Psoas muscle (tissue), 8 donors: ENCODE measurements around the gene CCL13. TPM values are rescaled to one million over a fixed set of nuclear protein-coding genes. Genes with fewer than 3 reads are reported as not detected.

Experiments used
- ATAC-seq, 4 donors: fragments of 200-7000 bp; cut with Tn5 transposase; one replicate each; pipeline ENCODE4 v1.9.1; 2020; ENCODE audit warnings: moderate library complexity in 3 of 4, mild to moderate bottlenecking in 2 of 4
- DNase-seq, 2 donors: peaks; one replicate each; pipeline ENCODE4 v3.0.0-alpha.2; 2020
- H3K27ac ChIP-seq: fragments of 200-600 bp; one replicate; pipeline ENCODE4 v1.8.0; 2022
- H3K27me3 ChIP-seq, 3 donors: fragments of 200-600 bp in 1 of 3; one replicate each; pipeline versions ENCODE4 v1.6.1 to v1.8.0; 2013 to 2022; ENCODE audit warnings: low read length in 2 of 3, mild to moderate bottlenecking in 2 of 3, moderate library complexity in 1 of 3; ENCODE audit not compliant: insufficient read depth in 3 of 3
- H3K36me3 ChIP-seq, 2 donors: fragments of 200-600 bp in 1 of 2; one replicate each; pipeline versions ENCODE4 v1.6.1 to v1.8.0; 2013 to 2022; ENCODE audit warnings: low read depth in 1 of 2, mild to moderate bottlenecking in 1 of 2, moderate library complexity in 1 of 2; ENCODE audit not compliant: insufficient read depth in 1 of 2
- H3K4me1 ChIP-seq: fragments of 200-600 bp; one replicate; pipeline ENCODE4 v1.8.0; 2022
- H3K4me3 ChIP-seq: fragments of 200-600 bp; one replicate; pipeline ENCODE4 v1.8.0; 2022; ENCODE audit warnings: mild to moderate bottlenecking
- H3K9me3 ChIP-seq: fragments of 200-600 bp; one replicate; pipeline ENCODE4 v1.8.0; 2022
- CTCF ChIP-seq: fragments of 200-600 bp; IDR thresholded peaks from one replicate; pipeline ENCODE4 v1.8.0; 2022; ENCODE audit warnings: antibody characterized with exemption
- WGBS, 3 donors: extraction: QIAGEN DNeasy Blood & Tissue Kit; methylation state at CpG; one replicate each; pipeline versions ENCODE4 v1.1.6 to v1.1.7; 2013; 5-methylcytosine and 5-hydroxymethylcytosine counted together
- intact Hi-C, 2 donors: fragments of 100-400 bp; cut with DNase I; formaldehyde crosslinking; loops; one replicate each; pipeline versions ENCODE4 v1.11.0 to v1.14.2; 2022
- polyA plus RNA-seq, 3 donors: library from polyadenylated mRNA; stranded (reverse); fragments of 200-250 nt; gene quantifications; one replicate each; pipeline ENCODE4 v1.2.3, GENCODE V29; 2013
- total RNA-seq, 4 donors: library from RNA; stranded (reverse); fragmentation: NEBNext Ultra II Directional in 2 of 4; extraction: Animal tissue kit (Norgen Biotek cat#: 25700) in 2 of 4; gene quantifications; one replicate each; pipeline versions ENCODE4 v1.2.1 to v1.2.4, GENCODE V29; 2021 to 2023
- donor health status: healthy with polysubstance abuse.
- donor health status: DM: no; HTN: no; CAD: no; lungs with moderate emphysema.
- donor health status: Bipolar disorder and iron deficiency.
- donor health status: healthy.
- donor health status: DM: yes; HTN: yes; CAD: no.
- donor health status: DM: no; HTN: no; CAD: no.
- donor health status: DM: no; HTN: no; CAD: no.
- donor health status: DM: yes; HTN: yes; CAD: no.

The CCL13 gene
- total and polyA plus RNA-seq, 7 donors = 0.10 to 1.2 (median 0.27) TPM; not detected in 2

DNA sequence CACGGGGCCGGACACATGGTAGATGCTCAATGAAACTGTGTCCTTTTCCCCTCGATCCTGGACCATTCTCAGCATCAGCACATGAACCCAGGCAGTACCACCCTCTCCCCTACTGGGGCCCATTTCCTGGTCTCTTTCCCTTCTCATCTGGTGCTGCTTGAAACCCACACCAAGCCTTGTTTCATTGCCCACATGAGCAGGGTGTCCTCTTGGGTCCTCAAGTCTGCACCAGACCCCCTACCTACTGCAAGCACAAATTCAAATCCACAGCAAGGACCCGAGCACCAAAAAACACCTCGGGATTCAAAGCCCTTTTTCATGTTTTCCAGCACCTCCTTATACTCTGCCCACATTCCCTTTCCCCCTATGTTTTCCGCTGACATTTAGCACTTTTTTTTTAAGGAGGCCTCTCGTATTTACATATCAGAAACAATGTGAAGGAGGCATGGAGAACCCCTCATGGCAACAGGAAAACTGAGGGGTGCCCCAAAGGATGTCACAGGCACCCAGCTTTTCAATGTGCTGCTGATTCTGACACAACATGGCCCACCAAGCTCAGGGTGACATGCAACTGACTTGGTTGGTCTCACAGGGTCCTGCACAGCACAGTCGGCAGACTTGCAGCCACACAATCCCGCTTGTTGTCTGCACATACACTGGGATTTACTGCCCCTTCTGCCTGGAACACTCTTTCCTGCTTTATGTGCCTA, 11.4 kb downstream of the CCL13 start:
- peaks cover 0 to 16% (median 0%) of the 10 kb centered on the region in 3 donors for H3K27me3 ChIP-seq

GRCh38 chr17:34368196-34368945, 12.1 kb downstream of the CCL13 start:
- no peak for TF ChIP-seq CTCF
- Histone ChIP-seq H3K4me1 (no peaks in the 10 kb centered on the region), H3K9me3 (no peaks in the 10 kb centered on the region), H3K4me3 (no peak overlapping the region), H3K36me3 (no peaks in the 10 kb centered on the region), H3K27ac (no peak overlapping the region), H3K27me3 (peaks cover 0 to 10% (median 0%) of the 10 kb centered on the region in 3 donors)
- DNase-seq (no peak), ATAC-seq (no peak)
- WGBS, 3 donors = 62 to 65% (median 65%) methylated on average over 9 of the region's 9 CpGs
- intact Hi-C loops = no loop called here

More for the DNA sequence above, 11.4 kb downstream of the CCL13 start:
- H3K27ac ChIP-seq = no peak overlapping the region
- intact Hi-C loops = no loop called here
- H3K9me3 ChIP-seq = no peaks in the 10 kb centered on the region
- 76 to 81% (median 81%) methylated on average over 9 of the region's 9 CpGs for WGBS, 3 donors
- ATAC-seq (no peak), DNase-seq (no peak)
- H3K4me3 ChIP-seq = no peak overlapping the region
- TF ChIP-seq CTCF = no peak
- H3K4me1 ChIP-seq = no peaks in the 10 kb centered on the region
- no peaks in the 10 kb centered on the region for H3K36me3 ChIP-seq

- Histone ChIP-seq H3K4me1 (no peaks in the 10 kb centered on the region), H3K27ac (no peak overlapping the region), H3K9me3 (no peaks in the 10 kb centered on the region), H3K4me3 (no peak overlapping the region), H3K36me3 (no peaks in the 10 kb centered on the region), H3K27me3 (peaks cover 0 to 5% (median 0%) of the 10 kb centered on the region in 3 donors)
- DNase-seq (no peak), ATAC-seq (no peak)
- intact Hi-C loops = no loop called here
- 48 to 52% (median 49%) methylated on average over 4 of the region's 4 CpGs for WGBS, 3 donors
- no peak for TF ChIP-seq CTCF
Observed at GRCh38 chr17:34368946-34369500, 12.7 kb downstream of the CCL13 start.

- H3K4me3 ChIP-seq = no peak overlapping the region
- no peaks in the 10 kb centered on the region for H3K4me1 ChIP-seq
- no peak overlapping the region for H3K27ac ChIP-seq
- H3K27me3 ChIP-seq = peaks cover 0 to 5% (median 0%) of the 10 kb centered on the region in 3 donors
- no peak for TF ChIP-seq CTCF
- 72 to 82% (median 75%) methylated on average over 3 of the region's 3 CpGs for WGBS, 3 donors
- ATAC-seq = no peak
- H3K9me3 ChIP-seq = no peaks in the 10 kb centered on the region
- intact Hi-C loops = no loop called here
- DNase-seq = no peak
- no peaks in the 10 kb centered on the region for H3K36me3 ChIP-seq
Observed at GRCh38 chr17:34369571-34369970, 13.3 kb downstream of the CCL13 start.
